Measurements from ENCODE around the gene ACOX3.

ACOX3 gene

GRCh38 chr4:8318509-8318908 lies 122.0 kb downstream of the ACOX3 start:
- no peak overlapping the region for H3K27ac ChIP-seq

GRCh38 chr4:8317474-8317873 lies 123.0 kb downstream of the ACOX3 start:
- H3K27ac ChIP-seq = no peak overlapping the region
- no peak overlapping the region for H3K4me3 ChIP-seq

More at GRCh38 chr4:8318509-8318908, 122.0 kb downstream of the ACOX3 start:
- H3K4me3 ChIP-seq = no peak overlapping the region

- no peak overlapping the region for H3K4me3 ChIP-seq
- H3K27ac ChIP-seq = no peak overlapping the region
Observed at GRCh38 chr4:8316911-8317351, 123.6 kb downstream of the ACOX3 start.
